IPS-NIHi7 (cell line): ENCODE measurements around the gene HFE.
A peak's percentile ranks its signal among the peaks of the same experiment; 100 is the strongest.
"Not testable (repeated sequence)": the region's sequence is repeated elsewhere in the genome, so short reads cannot be mapped to it uniquely, and the experiment has no call there.

Experiments used
- DNase-seq: peaks from one replicate; pipeline ENCODE4 v3.0.0; 2012; ENCODE audit warnings: mixed read lengths; ENCODE audit errors: extremely low spot score

HFE gene

GRCh38 chr6:26107935-26108334, 20.7 kb downstream of the HFE start:
- no peak for DNase-seq

GRCh38 chr6:26109772-26110171, 22.5 kb downstream of the HFE start:
- DNase-seq, result no peak

GRCh38 chr6:26113570-26113969, 26.3 kb downstream of the HFE start:
- DNase-seq, result no peak

GRCh38 chr6:26115226-26115625, 28.0 kb downstream of the HFE start:
- DNase-seq, result no peak

GRCh38 chr6:26116267-26116666, 29.0 kb downstream of the HFE start:
- no peak for DNase-seq

- DNase-seq, result no peak
Observed at GRCh38 chr6:26118999-26119398, 31.8 kb downstream of the HFE start.

GRCh38 chr6:26120115-26120514, 32.9 kb downstream of the HFE start:
- DNase-seq, result not testable (repeated sequence)

- no peak for DNase-seq
Observed at GRCh38 chr6:26120807-26121140, 33.5 kb downstream of the HFE start.

- DNase-seq, result no peak
Observed at GRCh38 chr6:26121141-26122004, 34.1 kb downstream of the HFE start.

- no peak for DNase-seq
Observed at GRCh38 chr6:26122005-26122388, 34.8 kb downstream of the HFE start.

GRCh38 chr6:26122402-26122792, 35.2 kb downstream of the HFE start:
- DNase-seq, result no peak

- DNase-seq, result peak; percentile 74
Observed at GRCh38 chr6:26122793-26123674, 35.8 kb downstream of the HFE start.

GRCh38 chr6:26123675-26123946, 36.4 kb downstream of the HFE start:
- DNase-seq, result no peak

- peak; percentile 81 for DNase-seq
Observed at GRCh38 chr6:26123947-26124780, 36.9 kb downstream of the HFE start.

- DNase-seq, result no peak
Observed at GRCh38 chr6:26124781-26125685, 37.8 kb downstream of the HFE start.

GRCh38 chr6:26126394-26127235, 39.4 kb downstream of the HFE start:
- DNase-seq, result peak; percentile 26

GRCh38 chr6:26128013-26128771, 41.0 kb downstream of the HFE start:
- no peak for DNase-seq

GRCh38 chr6:26129656-26130055, 42.4 kb downstream of the HFE start:
- DNase-seq, result no peak

- DNase-seq, result no peak
Observed at GRCh38 chr6:26130581-26131249, 43.5 kb downstream of the HFE start.
